ENCODE data around the gene FGD2. TPM values are rescaled to one million over a fixed set of nuclear protein-coding genes. Genes with fewer than 3 reads are reported as not detected.

Gene FGD2
- not detected for total RNA-seq
- not detected for polyA plus RNA-seq (2013, experiment 1 of 2)
- polyA plus RNA-seq (2013, experiment 2 of 2), result not detected
- long read RNA-seq, experiment 1, result 0 reads
- long read RNA-seq, experiment 2, result 0 reads
- long read RNA-seq, experiment 3, result 0 reads
- long read RNA-seq, experiment 4, result 0 reads

DNA sequence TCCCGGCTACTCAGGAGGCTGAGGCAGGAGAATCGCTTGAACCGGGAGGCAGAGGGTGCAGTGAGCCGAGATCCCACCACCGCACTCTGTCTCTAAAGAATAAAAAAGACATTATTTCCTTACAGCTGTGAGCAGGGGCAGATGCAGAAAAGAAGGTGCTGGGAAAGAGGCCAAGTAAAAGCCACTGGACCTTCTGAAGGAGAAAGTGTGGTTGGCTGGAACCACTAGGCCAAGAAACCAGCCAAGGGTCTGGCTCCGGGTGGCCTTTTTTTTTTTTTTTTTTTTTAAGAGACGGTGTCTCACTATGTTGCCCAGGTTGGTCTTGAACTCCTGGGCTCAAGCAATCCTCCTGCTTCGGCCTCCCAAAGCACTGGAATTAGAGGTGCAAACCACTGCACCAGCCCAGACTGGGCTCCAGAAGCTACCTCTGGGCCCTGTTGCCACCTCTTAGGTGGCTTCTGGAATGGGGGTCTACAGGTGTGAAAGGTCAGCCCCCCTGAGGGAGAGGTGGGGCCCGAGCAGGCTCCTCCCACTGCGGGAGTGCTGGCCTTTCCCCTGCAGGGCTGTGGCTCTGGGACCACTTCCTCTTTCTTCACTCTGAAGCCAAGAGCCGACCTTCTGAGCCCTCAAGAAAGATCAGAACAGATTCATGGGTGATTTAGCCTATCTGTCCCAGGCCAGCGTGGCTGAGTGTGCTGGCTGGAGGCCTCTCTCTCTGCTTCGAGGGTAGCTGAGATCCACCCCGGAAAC lies at the start of gene FGD2:
Gene FGD2 (plus strand): TSS at position 595 of the 750 bp plus-strand sequence. CDS start 163 bp downstream, outside the sequence.
- no peak within 1 kb of the TSS for H3K4me3 ChIP-seq (ENCODE audit: low read length)
- no peak within 1 kb of the TSS for H3K4me3 Mint-ChIP-seq
- H3K9me3 ChIP-seq (ENCODE audit: control insufficient read depth, low read length), result no peaks in the 10 kb centered on the region
- DNase-seq, result peak; percentile 39
- H3K27me3 ChIP-seq (ENCODE audit: control insufficient read depth, insufficient read depth, low read length, poor library complexity, severe bottlenecking), result no peaks in the 10 kb centered on the region
- H3K36me3 Mint-ChIP-seq (ENCODE audit: low read depth), result no peaks in the 10 kb centered on the region
- peaks cover 1% of the 10 kb centered on the region for H3K27me3 Mint-ChIP-seq (ENCODE audit: insufficient read depth)
- WGBS, 2 experiments (ENCODE audit: insufficient coverage in 1 of 2, insufficient read length in 1 of 2), result 71 to 91% methylated on average over 4 to 14 of the region's 14 CpGs
- peaks cover 2% of the 10 kb centered on the region for H3K9me3 Mint-ChIP-seq
- no peaks in the 10 kb centered on the region for H3K4me1 ChIP-seq (ENCODE audit: control insufficient read depth, insufficient read depth, low read length)
- H3K27ac Mint-ChIP-seq, result no peak within 1 kb of the TSS
- H3K4me1 Mint-ChIP-seq, result no peaks in the 10 kb centered on the region
- TF ChIP-seq, protein P1, sequence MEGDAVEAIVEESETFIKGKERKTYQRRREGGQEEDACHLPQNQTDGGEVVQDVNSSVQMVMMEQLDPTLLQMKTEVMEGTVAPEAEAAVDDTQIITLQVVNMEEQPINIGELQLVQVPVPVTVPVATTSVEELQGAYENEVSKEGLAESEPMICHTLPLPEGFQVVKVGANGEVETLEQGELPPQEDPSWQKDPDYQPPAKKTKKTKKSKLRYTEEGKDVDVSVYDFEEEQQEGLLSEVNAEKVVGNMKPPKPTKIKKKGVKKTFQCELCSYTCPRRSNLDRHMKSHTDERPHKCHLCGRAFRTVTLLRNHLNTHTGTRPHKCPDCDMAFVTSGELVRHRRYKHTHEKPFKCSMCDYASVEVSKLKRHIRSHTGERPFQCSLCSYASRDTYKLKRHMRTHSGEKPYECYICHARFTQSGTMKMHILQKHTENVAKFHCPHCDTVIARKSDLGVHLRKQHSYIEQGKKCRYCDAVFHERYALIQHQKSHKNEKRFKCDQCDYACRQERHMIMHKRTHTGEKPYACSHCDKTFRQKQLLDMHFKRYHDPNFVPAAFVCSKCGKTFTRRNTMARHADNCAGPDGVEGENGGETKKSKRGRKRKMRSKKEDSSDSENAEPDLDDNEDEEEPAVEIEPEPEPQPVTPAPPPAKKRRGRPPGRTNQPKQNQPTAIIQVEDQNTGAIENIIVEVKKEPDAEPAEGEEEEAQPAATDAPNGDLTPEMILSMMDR (conservative IDR thresholded peaks at IDR 0.05), result no peak
- no peak within 1 kb of the TSS for H3K9ac ChIP-seq (ENCODE audit: extremely low read depth, low read length, poor library complexity, severe bottlenecking)
- no peaks in the 10 kb centered on the region for H3K36me3 ChIP-seq (ENCODE audit: control insufficient read depth, insufficient read depth, low read length)
- H3K27ac ChIP-seq (ENCODE audit: low read depth, low read length), result no peak within 1 kb of the TSS

GRCh38 chr6:36955671-36956445 lies 49.6 kb upstream of the FGD2 start:
- Histone ChIP-seq H3K9me3 (ENCODE audit: control insufficient read depth, low read length) (no peaks in the 10 kb centered on the region), H3K36me3 (ENCODE audit: control insufficient read depth, insufficient read depth, low read length) (no peaks in the 10 kb centered on the region), H3K4me3 (ENCODE audit: low read length) (no peak overlapping the region), H3K27me3 (ENCODE audit: control insufficient read depth, insufficient read depth, low read length, poor library complexity, severe bottlenecking) (no peaks in the 10 kb centered on the region), H3K27ac (ENCODE audit: low read depth, low read length) (no peak overlapping the region), H3K9ac (ENCODE audit: extremely low read depth, low read length, poor library complexity, severe bottlenecking) (no peak overlapping the region), H3K4me1 (ENCODE audit: control insufficient read depth, insufficient read depth, low read length) (no peaks in the 10 kb centered on the region)
- no peak overlapping the region for H3K4me3 Mint-ChIP-seq
- 87 to 90% methylated on average over 8 to 9 of the region's 9 CpGs for WGBS, 2 experiments (ENCODE audit: insufficient coverage in 1 of 2, insufficient read length in 1 of 2)
- peaks cover 5% of the 10 kb centered on the region for H3K4me1 Mint-ChIP-seq
- no peak overlapping the region for H3K27ac Mint-ChIP-seq
- no peaks in the 10 kb centered on the region for H3K27me3 Mint-ChIP-seq (ENCODE audit: insufficient read depth)
- TF ChIP-seq, protein P1 (conservative IDR thresholded peaks at IDR 0.05), result no peak
- no peaks in the 10 kb centered on the region for H3K36me3 Mint-ChIP-seq (ENCODE audit: low read depth)
- DNase-seq, result peak; percentile 44
- no peaks in the 10 kb centered on the region for H3K9me3 Mint-ChIP-seq

DNA sequence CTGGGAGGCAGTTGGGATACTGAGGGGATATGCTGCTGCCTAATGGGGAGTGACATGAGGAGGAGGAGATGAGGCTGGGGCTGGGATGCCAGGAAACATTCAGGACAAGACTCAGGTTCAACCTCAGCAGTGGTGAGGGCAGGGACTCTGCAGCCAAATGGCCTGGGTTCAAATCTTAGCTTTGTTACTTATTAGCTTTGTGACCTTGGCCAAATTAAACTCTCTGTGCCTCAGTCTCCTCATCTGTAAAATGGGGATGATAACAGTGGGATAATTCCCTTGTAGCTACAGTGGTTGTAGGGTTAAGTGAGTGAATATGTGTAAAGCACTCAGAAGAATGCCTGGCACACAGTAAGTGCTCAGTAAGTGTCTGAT lies 49.0 kb upstream of the FGD2 start:
- Mint-ChIP-seq H3K4me1 (peaks cover 6% of the 10 kb centered on the region), H3K36me3 (ENCODE audit: low read depth) (no peaks in the 10 kb centered on the region), H3K9me3 (no peaks in the 10 kb centered on the region), H3K27ac (no peak overlapping the region), H3K27me3 (ENCODE audit: insufficient read depth) (no peaks in the 10 kb centered on the region), H3K4me3 (no peak overlapping the region)
- Histone ChIP-seq H3K36me3 (ENCODE audit: control insufficient read depth, insufficient read depth, low read length) (no peaks in the 10 kb centered on the region), H3K27me3 (ENCODE audit: control insufficient read depth, insufficient read depth, low read length, poor library complexity, severe bottlenecking) (no peaks in the 10 kb centered on the region), H3K9me3 (ENCODE audit: control insufficient read depth, low read length) (no peaks in the 10 kb centered on the region), H3K9ac (ENCODE audit: extremely low read depth, low read length, poor library complexity, severe bottlenecking) (no peak overlapping the region), H3K4me3 (ENCODE audit: low read length) (no peak overlapping the region), H3K27ac (ENCODE audit: low read depth, low read length) (no peak overlapping the region), H3K4me1 (ENCODE audit: control insufficient read depth, insufficient read depth, low read length) (no peaks in the 10 kb centered on the region)
- TF ChIP-seq, protein P1 (conservative IDR thresholded peaks at IDR 0.05), result no peak
- no peak for DNase-seq

Measured in endodermal cell (in vitro differentiated cells).